Measurements from ENCODE around the gene SPAG16.

The SPAG16 gene

DNA sequence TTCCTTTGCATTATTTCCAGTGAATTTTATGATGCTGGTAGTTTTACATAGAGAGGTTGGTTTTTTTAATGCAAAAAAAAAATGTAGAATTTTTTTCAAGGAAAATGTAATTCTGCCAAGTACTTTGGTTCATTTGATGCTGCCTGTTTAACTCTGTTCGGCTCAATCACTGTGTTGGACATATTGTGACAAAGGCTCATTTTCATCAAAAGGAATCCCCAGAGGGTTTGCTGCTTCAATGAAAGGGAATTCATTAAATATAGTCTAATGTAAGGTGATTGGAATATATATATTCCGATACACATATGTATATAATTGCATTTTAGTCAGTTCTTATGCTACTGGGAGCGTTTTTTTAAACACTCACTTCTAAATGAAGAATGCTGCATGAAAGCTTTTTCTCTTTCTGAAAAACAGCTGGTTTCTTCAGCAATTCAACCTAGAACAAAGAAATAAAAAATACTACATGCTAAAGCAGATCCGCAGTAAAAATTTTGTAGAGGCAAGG, 812.0 kb downstream of the SPAG16 start:
- no peak for DNase-seq

DNA sequence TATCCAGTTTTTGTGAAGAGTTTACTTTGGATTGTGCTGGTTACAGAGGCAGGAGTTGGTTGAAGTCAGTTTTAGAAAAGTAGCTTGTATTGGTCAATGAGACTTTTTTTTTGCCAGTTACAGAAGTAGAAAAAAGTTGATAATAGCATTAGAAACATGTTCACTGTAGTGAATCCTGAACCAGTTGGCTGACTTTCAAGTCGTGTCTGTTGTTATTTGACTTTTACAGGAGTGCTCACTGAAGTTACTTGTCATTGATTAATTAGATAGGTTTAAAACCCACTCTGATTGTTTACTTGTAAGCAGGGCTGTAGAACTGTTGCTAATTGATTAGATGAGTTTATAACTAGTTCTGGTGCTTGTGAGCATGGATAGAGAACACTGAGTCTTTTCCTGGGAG, 814.5 kb downstream of the SPAG16 start:
- no peak for DNase-seq

DNA sequence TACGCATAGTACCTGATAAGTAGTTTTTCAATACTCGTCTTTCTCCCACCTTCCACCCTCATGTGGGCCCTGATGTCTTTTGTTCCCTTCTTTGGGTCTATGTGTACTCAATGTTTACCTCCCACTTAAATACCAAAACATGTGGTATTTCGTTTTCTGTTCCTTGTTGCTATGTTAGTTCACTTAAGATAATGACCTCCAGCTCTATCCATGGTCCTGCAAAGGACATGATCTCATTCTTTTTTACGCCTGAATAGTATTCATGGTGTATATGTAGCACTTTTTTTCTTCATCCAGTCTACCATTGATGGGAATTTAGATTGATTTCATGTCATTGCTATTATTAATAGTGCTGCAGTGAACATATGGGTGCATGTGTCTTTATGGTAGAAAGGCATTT, 816.2 kb downstream of the SPAG16 start:
- DNase-seq, result no peak

- peak; percentile 7 for DNase-seq
Observed at GRCh38 chr2:214103276-214104001, 819.2 kb downstream of the SPAG16 start.

GRCh38 chr2:214104219-214104618, 820.0 kb downstream of the SPAG16 start:
- no peak for DNase-seq

DNA sequence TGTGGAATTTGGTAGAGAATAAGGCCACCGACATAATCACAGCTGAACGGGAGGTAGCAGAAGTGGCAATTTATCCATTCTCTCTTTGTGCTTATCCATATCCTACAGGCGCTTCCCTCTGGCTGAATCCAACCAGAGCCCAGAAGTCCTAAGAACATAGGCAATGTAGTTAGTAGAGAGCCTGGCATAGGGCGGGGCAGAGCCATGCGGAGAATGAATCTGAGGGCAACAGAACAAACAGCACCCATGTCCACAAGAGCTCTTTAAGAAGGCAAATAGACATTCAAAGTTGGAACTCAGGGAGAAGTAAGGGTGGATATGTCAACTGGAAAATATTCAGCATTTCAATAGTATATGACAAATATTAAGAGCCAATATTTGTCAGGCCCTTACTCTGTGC, 820.7 kb downstream of the SPAG16 start:
- DNase-seq, result no peak

GRCh38 chr2:214107726-214108125, 823.5 kb downstream of the SPAG16 start:
- DNase-seq, result no peak

DNA sequence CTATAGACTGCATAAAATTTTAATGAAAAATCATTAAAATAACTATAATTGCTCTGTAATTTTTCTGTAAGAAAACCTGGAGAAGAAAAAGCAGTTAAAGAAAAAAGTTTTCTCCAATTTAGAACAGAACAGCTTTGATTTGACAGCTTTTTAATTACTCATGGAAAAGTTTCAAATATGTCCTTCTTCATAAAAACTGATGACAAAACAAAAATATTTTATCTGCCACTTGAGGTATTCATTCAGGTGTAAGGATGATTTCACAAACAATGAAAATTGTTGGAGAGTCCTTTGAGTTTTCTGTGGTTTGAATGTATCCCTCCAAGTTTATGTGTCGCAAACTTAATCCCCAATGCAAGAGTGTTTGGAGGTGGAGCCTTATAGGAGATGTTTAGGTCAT, 824.3 kb downstream of the SPAG16 start:
- no peak for DNase-seq

- no peak for DNase-seq
Observed at GRCh38 chr2:214117054-214117453, 832.8 kb downstream of the SPAG16 start.

- no peak for DNase-seq
Observed at GRCh38 chr2:214126135-214126534, 841.9 kb downstream of the SPAG16 start.

GRCh38 chr2:214127170-214127569, 842.9 kb downstream of the SPAG16 start:
- no peak for DNase-seq

GRCh38 chr2:214127571-214127970, 843.3 kb downstream of the SPAG16 start:
- DNase-seq, result no peak

GRCh38 chr2:214128040-214128439, 843.8 kb downstream of the SPAG16 start:
- DNase-seq, result no peak

DNA sequence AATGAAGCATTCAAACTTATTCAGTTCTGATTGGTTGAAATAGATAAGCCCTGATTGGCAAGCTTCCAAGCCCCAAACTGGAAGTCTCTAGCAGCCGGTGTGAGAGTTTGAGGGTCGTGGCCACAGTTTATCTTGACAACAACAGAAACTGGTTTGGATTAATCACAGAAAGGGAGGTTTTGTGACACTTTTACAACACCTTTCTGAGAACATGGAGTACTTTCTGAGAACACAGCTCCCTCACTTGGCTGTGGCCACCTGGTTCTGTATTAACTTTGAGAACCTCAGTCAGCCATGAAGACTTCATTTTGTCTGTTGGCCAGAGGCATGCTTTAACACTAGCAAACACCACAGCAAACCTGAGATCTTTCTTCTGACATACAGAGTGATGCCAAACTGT, 845.9 kb downstream of the SPAG16 start:
- DNase-seq, result peak; percentile 5

DNA sequence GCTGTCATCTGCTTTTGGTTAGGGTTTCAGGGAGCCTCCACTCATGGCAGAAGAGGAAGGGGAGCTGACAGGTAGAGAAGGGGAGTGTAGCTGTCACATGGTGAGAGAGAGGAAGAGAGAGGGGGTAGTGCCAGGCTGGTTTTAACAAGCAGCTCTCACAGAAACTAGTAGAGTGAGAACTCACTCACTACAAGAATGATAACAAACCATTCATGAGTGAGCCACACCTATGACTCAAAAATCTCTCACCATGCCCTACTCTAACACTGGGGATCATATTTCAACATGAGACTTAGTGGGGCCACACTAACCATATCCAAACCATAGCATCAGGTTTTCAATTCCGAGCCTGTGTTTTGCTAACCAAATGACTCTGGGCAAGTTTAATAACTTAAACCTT, 851.7 kb downstream of the SPAG16 start:
- no peak for DNase-seq

DNA sequence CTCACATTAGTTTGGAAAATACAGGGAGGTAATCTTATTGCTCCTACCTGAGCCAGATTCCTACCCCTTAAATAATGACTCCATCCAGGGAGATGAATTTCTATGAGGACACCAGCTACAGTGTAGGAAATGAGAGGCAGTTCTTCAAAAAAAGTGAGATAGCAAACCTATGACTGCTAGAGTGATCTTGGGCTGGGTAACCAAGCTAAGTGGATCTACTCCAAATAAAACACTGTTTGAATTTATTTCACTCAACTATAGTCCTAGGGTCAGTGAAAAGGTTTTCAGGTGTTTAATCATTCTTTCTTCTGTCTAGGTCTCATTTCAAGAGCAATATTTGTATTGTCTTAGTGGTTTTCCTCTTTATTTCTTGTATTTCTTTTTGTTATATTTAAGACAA, 854.5 kb downstream of the SPAG16 start:
- DNase-seq, result no peak

GRCh38 chr2:214139630-214140284, 855.5 kb downstream of the SPAG16 start:
- peak; percentile 2 for DNase-seq

DNA sequence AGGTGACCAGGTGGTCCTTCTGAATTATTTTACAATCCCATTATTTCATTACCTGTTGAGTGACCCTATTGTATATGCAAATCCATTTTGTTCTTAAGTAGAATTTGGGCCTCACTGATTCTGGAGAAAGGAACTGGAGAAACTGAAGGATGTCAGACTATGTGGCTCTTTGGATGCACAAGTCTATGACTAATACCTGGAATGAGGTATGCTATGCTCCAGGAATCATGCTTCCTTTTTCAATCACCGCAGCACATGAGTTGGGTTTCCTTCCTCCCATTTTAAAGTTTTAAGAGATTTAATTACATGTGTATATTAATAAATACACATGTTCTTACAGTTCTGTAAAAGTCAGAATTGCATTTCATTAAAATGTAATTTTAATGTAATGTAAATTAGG, 872.7 kb downstream of the SPAG16 start:
- no peak for DNase-seq

DNA sequence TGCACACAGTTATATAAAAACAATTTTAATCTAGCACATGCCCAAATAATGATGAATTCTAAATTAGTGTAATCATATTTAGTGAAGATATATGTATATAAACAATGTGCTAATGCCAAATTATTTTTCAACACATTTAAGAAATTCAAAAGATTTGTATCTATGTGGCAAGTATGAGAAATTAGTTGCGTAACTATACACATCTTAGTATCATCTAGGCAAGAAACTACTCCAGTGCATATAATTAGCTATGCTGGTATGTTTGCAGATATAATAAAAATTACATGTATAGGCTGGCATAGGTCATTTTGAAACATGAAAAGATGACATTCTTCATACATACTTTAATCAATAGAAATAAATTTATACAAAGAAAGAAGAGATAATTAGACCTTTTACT, 874.6 kb downstream of the SPAG16 start:
- DNase-seq, result no peak

DNA sequence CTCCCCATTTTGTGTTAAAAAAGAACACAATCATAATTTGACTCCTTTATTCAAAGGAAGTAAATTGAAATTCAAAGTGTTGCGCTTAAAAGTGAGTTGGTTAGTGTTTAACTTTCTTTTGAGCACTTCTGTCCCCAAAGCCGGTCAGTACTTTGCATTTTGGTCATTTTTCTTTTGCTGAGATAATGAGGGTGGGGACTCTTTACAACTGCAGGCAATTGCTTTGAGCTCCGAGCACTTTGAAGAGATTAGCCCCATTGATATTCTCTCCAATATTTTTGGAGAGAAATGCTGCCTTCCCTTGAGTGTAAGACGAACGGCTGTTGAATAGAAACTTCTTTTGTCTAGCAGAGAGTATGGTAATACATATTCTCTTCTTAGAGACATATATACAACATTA, 885.0 kb downstream of the SPAG16 start:
- DNase-seq, result no peak

- no peak for DNase-seq
Observed at GRCh38 chr2:214169736-214170135, 885.5 kb downstream of the SPAG16 start.

GRCh38 chr2:214174563-214174962, 890.3 kb downstream of the SPAG16 start:
- no peak for DNase-seq

DNA sequence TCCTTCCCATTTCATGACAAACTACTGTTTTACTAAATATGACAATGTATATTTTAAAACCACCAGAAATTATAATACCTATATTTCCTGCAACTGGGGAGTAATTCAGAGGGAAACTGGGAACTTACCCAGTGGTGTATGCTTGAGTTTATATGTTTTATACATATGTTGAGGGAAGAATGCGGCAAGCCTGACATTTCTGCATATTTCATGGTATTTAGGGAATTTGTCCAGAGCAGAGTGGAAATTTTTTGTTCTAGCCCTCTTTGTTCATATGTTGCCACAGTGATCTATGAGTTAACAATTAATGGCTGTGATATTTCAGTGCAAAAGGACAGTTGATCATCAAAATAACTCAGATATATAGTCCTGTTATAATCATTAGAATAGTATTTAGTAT, 895.8 kb downstream of the SPAG16 start:
- no peak for DNase-seq

GRCh38 chr2:214180686-214181085, 896.4 kb downstream of the SPAG16 start:
- DNase-seq, result no peak
